GM23248 (cell line): ENCODE data around the gene H6PD.

Experiments used
- EZH2 ChIP-seq: fragments of 200-600 bp; sonication (generic); IDR thresholded peaks from 2 replicates; pipeline ENCODE4 v1.6.1; 2018; ENCODE audit warnings: antibody characterized with exemption, mild to moderate bottlenecking; ENCODE audit not compliant: insufficient read depth, poor library complexity, severe bottlenecking
- EZH2phosphoT487 ChIP-seq: fragments of 200-600 bp; sonication (generic); IDR thresholded peaks from 2 replicates; pipeline ENCODE4 v1.6.1; 2018; ENCODE audit warnings: antibody characterized with exemption, moderate library complexity, mild to moderate bottlenecking, low read depth; ENCODE audit not compliant: insufficient read depth

- TF ChIP-seq EZH2 (no peak), EZH2phosphoT487 (no peak)
These were observed 34.5 kb downstream of the H6PD start for GRCh38 chr1:9269078-9269501.
